B cell (primary cell): Measurements from ENCODE around the gene SLC34A2.

ENCODE experiments used
- CTCF ChIP-seq: fragments of 200-600 bp; IDR thresholded peaks from one replicate; pipeline ENCODE4 v1.8.0; 2022; ENCODE audit warnings: antibody characterized with exemption, mild to moderate bottlenecking
- EZH2 ChIP-seq: IDR thresholded peaks from 2 replicates; pipeline ENCODE4 v1.6.1; 2012; ENCODE audit warnings: borderline replicate concordance, low read depth, mild to moderate bottlenecking, moderate library complexity, low read length; ENCODE audit not compliant: insufficient read depth, poor library complexity, severe bottlenecking

GRCh38 chr4:25628451-25628850 lies 27.2 kb upstream of the SLC34A2 start:
- TF ChIP-seq CTCF (no peak), EZH2 (no peak)
